Measurements from ENCODE around the gene NFYC. TPM values are rescaled to one million over a fixed set of nuclear protein-coding genes. Genes with fewer than 3 reads are reported as not detected.
A peak's percentile ranks its signal among the peaks of the same experiment; 100 is the strongest.

The NFYC gene
- total RNA-seq, 2 donors from 2014 or later = 43.6 to 59.0 TPM

- Histone ChIP-seq H3K27ac (ENCODE audit: low read depth, low read length) (no peak overlapping the region), H3K9ac (ENCODE audit: extremely low read depth, low read length, poor library complexity, severe bottlenecking) (no peak overlapping the region), H3K9me3 (ENCODE audit: control insufficient read depth, low read length) (no peaks in the 10 kb centered on the region), H3K4me1 (ENCODE audit: control insufficient read depth, insufficient read depth, low read length) (no peaks in the 10 kb centered on the region), H3K27me3 (ENCODE audit: control insufficient read depth, insufficient read depth, low read length, poor library complexity, severe bottlenecking) (no peaks in the 10 kb centered on the region), H3K4me3 (ENCODE audit: low read length) (no peak overlapping the region), H3K36me3 (ENCODE audit: control insufficient read depth, insufficient read depth, low read length) (peaks cover 73% of the 10 kb centered on the region)
- Mint-ChIP-seq H3K36me3 (ENCODE audit: low read depth) (peaks cover 67% of the 10 kb centered on the region), H3K9me3 (no peaks in the 10 kb centered on the region), H3K27me3 (ENCODE audit: insufficient read depth) (peaks cover 4% of the 10 kb centered on the region), H3K4me3 (no peak overlapping the region), H3K27ac (peak overlapping the region; percentile 26), H3K4me1 (peaks cover 7% of the 10 kb centered on the region)
- WGBS, 2 experiments (ENCODE audit: insufficient coverage in 1 of 2, insufficient read length in 1 of 2) = 91 to 93% methylated on average over 3 to 4 of the region's 4 CpGs
- peak; percentile 28 for TF ChIP-seq CTCF (conservative IDR thresholded peaks at IDR 0.05)
- DNase-seq = no peak
Measured at GRCh38 chr1:40769815-40770214, 78.3 kb downstream of the NFYC start.

- H3K36me3 ChIP-seq (ENCODE audit: control insufficient read depth, insufficient read depth, low read length) = peaks cover 66% of the 10 kb centered on the region
- H3K27ac Mint-ChIP-seq = peak overlapping the region; percentile 26
Measured at GRCh38 chr1:40770296-40771070, 79.0 kb downstream of the NFYC start.

More at GRCh38 chr1:40770296-40771070, 79.0 kb downstream of the NFYC start:
- Mint-ChIP-seq H3K4me1 (peaks cover 7% of the 10 kb centered on the region), H3K9me3 (no peaks in the 10 kb centered on the region), H3K36me3 (ENCODE audit: low read depth) (peaks cover 67% of the 10 kb centered on the region), H3K4me3 (no peak overlapping the region), H3K27me3 (ENCODE audit: insufficient read depth) (peaks cover 4% of the 10 kb centered on the region)
- no peaks in the 10 kb centered on the region for H3K4me1 ChIP-seq (ENCODE audit: control insufficient read depth, insufficient read depth, low read length)
- WGBS, 2 experiments (ENCODE audit: insufficient coverage in 1 of 2, insufficient read length in 1 of 2) = 90 to 92% methylated on average over 6 to 18 of the region's 18 CpGs
- TF ChIP-seq CTCF (conservative IDR thresholded peaks at IDR 0.05) = peak; percentile 68
- no peak overlapping the region for H3K4me3 ChIP-seq (ENCODE audit: low read length)
- no peaks in the 10 kb centered on the region for H3K9me3 ChIP-seq (ENCODE audit: control insufficient read depth, low read length)
- DNase-seq = peak; percentile 68
- no peaks in the 10 kb centered on the region for H3K27me3 ChIP-seq (ENCODE audit: control insufficient read depth, insufficient read depth, low read length, poor library complexity, severe bottlenecking)
- no peak overlapping the region for H3K27ac ChIP-seq (ENCODE audit: low read depth, low read length)
- H3K9ac ChIP-seq (ENCODE audit: extremely low read depth, low read length, poor library complexity, severe bottlenecking) = no peak overlapping the region
